H9 (cell line): ENCODE data around the gene NCOA6. TPM values are rescaled to one million over a fixed set of nuclear protein-coding genes. Genes with fewer than 3 reads are reported as not detected.

ENCODE experiments used
- DNase-seq: peaks from one replicate; pipeline ENCODE4 v3.0.0-alpha.2; 2017
- H2AFZ ChIP-seq: one replicate; pipeline ENCODE4 v1.6.1; 2013; ENCODE audit warnings: mild to moderate bottlenecking, low read length, control low read depth, moderate library complexity
- H2AK5ac ChIP-seq: 2 replicates; pipeline ENCODE4 v1.6.1; 2013; ENCODE audit warnings: low read length, control low read depth, mixed read lengths; ENCODE audit not compliant: insufficient read length
- H2BK120ac ChIP-seq: one replicate; pipeline ENCODE4 v1.6.1; 2013; ENCODE audit warnings: low read depth, mild to moderate bottlenecking, low read length, control low read depth, inconsistent platforms; ENCODE audit not compliant: poor library complexity, severe bottlenecking
- H2BK12ac ChIP-seq: 2 replicates; pipeline ENCODE4 v1.6.1; 2013; ENCODE audit warnings: low read length, control low read depth, mixed read lengths, low read depth; ENCODE audit not compliant: insufficient read length
- H2BK15ac ChIP-seq: 2 replicates; pipeline ENCODE4 v1.6.1; 2013; ENCODE audit warnings: low read depth, low read length, control low read depth
- H2BK20ac ChIP-seq: one replicate; pipeline ENCODE4 v1.6.1; 2013; ENCODE audit warnings: low read depth, mild to moderate bottlenecking, low read length, control low read depth, inconsistent platforms; ENCODE audit not compliant: poor library complexity, severe bottlenecking
- H2BK5ac ChIP-seq: 2 replicates; pipeline ENCODE4 v1.6.1; 2013; ENCODE audit warnings: low read length, control low read depth, mixed read lengths; ENCODE audit not compliant: insufficient read length
- H3K14ac ChIP-seq: 2 replicates; pipeline ENCODE4 v1.6.1; 2013; ENCODE audit warnings: low read length, control low read depth; ENCODE audit not compliant: insufficient read depth
- H3K18ac ChIP-seq: 2 replicates; pipeline ENCODE4 v1.6.1; 2013; ENCODE audit warnings: low read depth, mild to moderate bottlenecking, mixed read lengths, low read length, control low read depth; ENCODE audit not compliant: insufficient read length
- H3K23ac ChIP-seq: 2 replicates; pipeline ENCODE4 v1.6.1; 2013; ENCODE audit warnings: low read length, control low read depth, mixed read lengths, low read depth; ENCODE audit not compliant: insufficient read length
- H3K23me2 ChIP-seq: 2 replicates; pipeline ENCODE4 v1.6.1; 2013; ENCODE audit warnings: low read depth, mild to moderate bottlenecking, mixed read lengths, low read length, control low read depth; ENCODE audit not compliant: insufficient read length, poor library complexity, severe bottlenecking
- H3K27ac ChIP-seq: 2 replicates; pipeline ENCODE4 v1.5.1; 2013; ENCODE audit warnings: low read length, control low read depth, mixed read lengths, low read depth; ENCODE audit not compliant: insufficient read length
- H3K27me3 ChIP-seq: 2 replicates; pipeline ENCODE4 v1.6.1; 2013; ENCODE audit warnings: low read length, control low read depth, inconsistent platforms; ENCODE audit not compliant: insufficient read depth
- H3K4ac ChIP-seq: 2 replicates; pipeline ENCODE4 v1.6.1; 2013; ENCODE audit warnings: low read depth, mild to moderate bottlenecking, control low read depth, inconsistent platforms, low read length, moderate library complexity
- H3K4me1 ChIP-seq: 2 replicates; pipeline ENCODE4 v1.6.1; 2013; ENCODE audit warnings: low read length, control low read depth, inconsistent platforms; ENCODE audit not compliant: insufficient read depth
- H3K4me2 ChIP-seq: 2 replicates; pipeline ENCODE4 v1.6.1; 2013; ENCODE audit warnings: low read length, control low read depth, mixed read lengths; ENCODE audit not compliant: insufficient read length, insufficient read depth
- H3K56ac ChIP-seq: 2 replicates; pipeline ENCODE4 v1.6.1; 2013; ENCODE audit warnings: low read depth, mild to moderate bottlenecking, mixed read lengths, low read length, control low read depth; ENCODE audit not compliant: insufficient read length
- H3K79me1 ChIP-seq: 2 replicates; pipeline ENCODE4 v1.6.1; 2013; ENCODE audit warnings: low read depth, mild to moderate bottlenecking, moderate library complexity, low read length, control low read depth, inconsistent platforms; ENCODE audit not compliant: insufficient read depth, poor library complexity, severe bottlenecking
- H3K79me2 ChIP-seq: 2 replicates; pipeline ENCODE4 v1.6.1; 2013; ENCODE audit warnings: low read length, control low read depth, inconsistent platforms; ENCODE audit not compliant: insufficient read depth
- H3K9ac ChIP-seq: 2 replicates; pipeline ENCODE4 v1.6.1; 2013; ENCODE audit warnings: low read length, control low read depth, mixed read lengths; ENCODE audit not compliant: insufficient read length; ENCODE audit errors: extremely low read depth
- H3K9me3 ChIP-seq: one replicate; pipeline ENCODE4 v1.6.1; 2013; ENCODE audit warnings: low read depth, low read length, inconsistent platforms; ENCODE audit not compliant: control insufficient read depth
- H3T11ph ChIP-seq: one replicate; pipeline ENCODE4 v1.6.1; 2013; ENCODE audit warnings: mild to moderate bottlenecking, low read length, control low read depth, inconsistent platforms
- H4K20me1 ChIP-seq: one replicate; pipeline ENCODE4 v1.6.1; 2013; ENCODE audit not compliant: control insufficient read depth, insufficient read length, insufficient read depth
- H4K5ac ChIP-seq: 2 replicates; pipeline ENCODE4 v1.6.1; 2013; ENCODE audit warnings: low read depth, mild to moderate bottlenecking, mixed read lengths, low read length, control low read depth; ENCODE audit not compliant: insufficient read length
- H4K8ac ChIP-seq: replicated peaks from 2 replicates; pipeline ENCODE4 v1.6.1; 2013; ENCODE audit warnings: low read length, control low read depth, mixed read lengths, low read depth; ENCODE audit not compliant: insufficient read length
- H4K91ac ChIP-seq: 2 replicates; pipeline ENCODE4 v1.6.1; 2013; ENCODE audit warnings: low read depth, mild to moderate bottlenecking, moderate library complexity, mixed read lengths, low read length, control low read depth; ENCODE audit not compliant: insufficient read length
- H3K27ac Mint-ChIP-seq, 3 experiments: 2 replicates in 2 of 3; 3 replicates in 1 of 3; pipeline ENCODE4 v1.8.0; 2020 to 2021; ENCODE audit warnings: mixed read lengths in 3 of 3, mild to moderate bottlenecking in 1 of 3, moderate library complexity in 1 of 3
- H3K27me3 Mint-ChIP-seq: 2 replicates; pipeline ENCODE4 v1.8.0; 2021; ENCODE audit warnings: low read depth, mild to moderate bottlenecking, moderate library complexity, mixed read lengths
- H3K36me3 Mint-ChIP-seq, 3 experiments: 2 replicates in 2 of 3; 3 replicates in 1 of 3; pipeline ENCODE4 v1.8.0; 2020 to 2021; ENCODE audit warnings: low read depth in 3 of 3, mixed read lengths in 3 of 3; ENCODE audit not compliant: insufficient read depth in 1 of 3
- H3K4me1 Mint-ChIP-seq, 2 experiments: 2 replicates each; pipeline ENCODE4 v1.8.0; 2020; ENCODE audit warnings: mixed read lengths in 2 of 2
- H3K4me3 Mint-ChIP-seq, 2 experiments: 2 replicates in 1 of 2; 3 replicates in 1 of 2; pipeline ENCODE4 v1.8.0; 2020 to 2021; ENCODE audit warnings: mild to moderate bottlenecking in 2 of 2, mixed read lengths in 2 of 2, moderate library complexity in 1 of 2
- H3K9me3 Mint-ChIP-seq, 2 experiments: 2 replicates in 1 of 2; 3 replicates in 1 of 2; pipeline ENCODE4 v1.8.0; 2020; ENCODE audit warnings: mild to moderate bottlenecking in 2 of 2, mixed read lengths in 2 of 2, moderate library complexity in 1 of 2
- WGBS: extraction: QIAGEN DNeasy Blood & Tissue Kit; methylation state at CpG from one replicate; pipeline ENCODE4 v1.1.7; 2013; ENCODE audit warnings: missing lambda C conversion rate, low lambda C conversion rate, mixed read lengths; ENCODE audit not compliant: insufficient read length; ENCODE audit errors: extremely low coverage; 5-methylcytosine and 5-hydroxymethylcytosine counted together
- total RNA-seq: library from RNA; stranded (reverse); gene quantifications from 2 replicates; pipeline ENCODE4 v1.2.1, GENCODE V29; 2021
- TF ChIP-seq, protein P1 (sequence below): fragments of 200-600 bp; sonication (generic); conservative IDR thresholded peaks from 3 replicates; pipeline ENCODE4 v1.8.0; 2021; ENCODE audit warnings: antibody characterized with exemption, mild to moderate bottlenecking

Gene NCOA6
- total RNA-seq, 1 experiment from 2014 or later: 23.9 TPM

DNA sequence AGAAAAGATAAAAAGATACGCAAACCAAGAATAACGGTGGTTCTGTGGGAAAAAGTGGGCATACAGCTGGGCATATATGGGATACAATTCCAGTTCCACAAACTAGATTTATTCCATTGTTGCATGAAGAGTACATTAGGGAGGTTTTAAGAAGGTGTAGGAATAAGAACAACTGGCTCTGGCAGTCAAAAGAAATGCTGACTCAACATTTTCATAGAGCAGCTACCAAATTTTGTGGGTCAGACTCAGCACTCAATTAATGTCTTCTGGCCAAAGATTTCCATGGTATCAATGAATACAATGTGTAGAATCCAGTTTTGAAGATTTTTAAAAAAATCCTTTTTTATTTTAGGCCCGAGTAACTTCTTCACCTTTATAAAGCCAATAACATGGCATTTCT, 81.1 kb downstream of the NCOA6 start:
- no peak overlapping the region for H3K18ac ChIP-seq
- no peaks in the 10 kb centered on the region for H3K9me3 Mint-ChIP-seq
- no peaks in the 10 kb centered on the region for H3K27me3 ChIP-seq
- TF ChIP-seq, protein P1, sequence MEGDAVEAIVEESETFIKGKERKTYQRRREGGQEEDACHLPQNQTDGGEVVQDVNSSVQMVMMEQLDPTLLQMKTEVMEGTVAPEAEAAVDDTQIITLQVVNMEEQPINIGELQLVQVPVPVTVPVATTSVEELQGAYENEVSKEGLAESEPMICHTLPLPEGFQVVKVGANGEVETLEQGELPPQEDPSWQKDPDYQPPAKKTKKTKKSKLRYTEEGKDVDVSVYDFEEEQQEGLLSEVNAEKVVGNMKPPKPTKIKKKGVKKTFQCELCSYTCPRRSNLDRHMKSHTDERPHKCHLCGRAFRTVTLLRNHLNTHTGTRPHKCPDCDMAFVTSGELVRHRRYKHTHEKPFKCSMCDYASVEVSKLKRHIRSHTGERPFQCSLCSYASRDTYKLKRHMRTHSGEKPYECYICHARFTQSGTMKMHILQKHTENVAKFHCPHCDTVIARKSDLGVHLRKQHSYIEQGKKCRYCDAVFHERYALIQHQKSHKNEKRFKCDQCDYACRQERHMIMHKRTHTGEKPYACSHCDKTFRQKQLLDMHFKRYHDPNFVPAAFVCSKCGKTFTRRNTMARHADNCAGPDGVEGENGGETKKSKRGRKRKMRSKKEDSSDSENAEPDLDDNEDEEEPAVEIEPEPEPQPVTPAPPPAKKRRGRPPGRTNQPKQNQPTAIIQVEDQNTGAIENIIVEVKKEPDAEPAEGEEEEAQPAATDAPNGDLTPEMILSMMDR: no peak
- no peaks in the 10 kb centered on the region for H3K4me1 Mint-ChIP-seq
- no peak overlapping the region for H3K4ac ChIP-seq
- H3K4me1 ChIP-seq: no peaks in the 10 kb centered on the region
- no peak overlapping the region for H3K4me3 Mint-ChIP-seq
- H3T11ph ChIP-seq: no peak overlapping the region
- DNase-seq: no peak
- no peak overlapping the region for H2AFZ ChIP-seq
- H2BK5ac ChIP-seq: no peak overlapping the region
- H3K79me1 ChIP-seq: no peaks in the 10 kb centered on the region
- no peak overlapping the region for H3K27ac ChIP-seq
- H3K56ac ChIP-seq: no peak overlapping the region
- H4K91ac ChIP-seq: no peak overlapping the region
- H3K36me3 Mint-ChIP-seq: peaks cover 0 to 40% (median 12%) of the 10 kb centered on the region in 3 experiments; a peak in 5 of 7 replicates
- H2BK120ac ChIP-seq: no peak overlapping the region
- no peak overlapping the region for H4K8ac ChIP-seq
- H3K4me2 ChIP-seq: no peak overlapping the region
- no CpG with 5 or more reads among the region's 3 CpGs for WGBS
- H3K9me3 ChIP-seq: no peaks in the 10 kb centered on the region
- no peak overlapping the region for H3K14ac ChIP-seq
- H3K27ac Mint-ChIP-seq: no peak overlapping the region
- no peaks in the 10 kb centered on the region for H4K20me1 ChIP-seq
- no peak overlapping the region for H2BK15ac ChIP-seq
- H3K9ac ChIP-seq: no peak overlapping the region
- H2AK5ac ChIP-seq: no peak overlapping the region
- H2BK20ac ChIP-seq: no peak overlapping the region
- no peak overlapping the region for H2BK12ac ChIP-seq
- H3K79me2 ChIP-seq: no peaks in the 10 kb centered on the region
- H3K23ac ChIP-seq: no peak overlapping the region
- H3K27me3 Mint-ChIP-seq: no peaks in the 10 kb centered on the region
- no peaks in the 10 kb centered on the region for H3K23me2 ChIP-seq
- H4K5ac ChIP-seq: no peak overlapping the region
